Left lung (tissue), 14 donors: ENCODE results near the gene ATP6V0E1. TPM values are rescaled to one million over a fixed set of nuclear protein-coding genes. Genes with fewer than 3 reads are reported as not detected.
A peak's percentile ranks its signal among the peaks of the same experiment; 100 is the strongest.

Experiments
- ATAC-seq: fragments of 200-7000 bp; cut with Tn5 transposase; one replicate; pipeline ENCODE4 v1.9.1; 2020; ENCODE audit warnings: moderate library complexity
- DNase-seq, 4 donors: peaks; one replicate each; pipeline ENCODE4 v3.0.0-alpha.2; 2013 to 2020
- H3K27ac ChIP-seq, 2 donors: fragments of 200-600 bp; sonication (generic) in 1 of 2; one replicate each; pipeline versions ENCODE4 v1.5.0 to v1.8.0; 2020 to 2021
- H3K27me3 ChIP-seq, 2 donors: fragments of 200-600 bp; sonication (generic) in 1 of 2; one replicate each; pipeline versions ENCODE4 v1.5.0 to v1.8.0; 2020 to 2021
- H3K36me3 ChIP-seq, 2 donors: fragments of 200-600 bp; sonication (generic) in 1 of 2; one replicate each; pipeline versions ENCODE4 v1.5.0 to v1.8.0; 2020 to 2021
- H3K4me1 ChIP-seq, 2 donors: fragments of 200-600 bp; one replicate each; pipeline ENCODE4 v1.8.0; 2021
- H3K4me3 ChIP-seq, 2 donors: fragments of 200-600 bp; sonication (generic) in 1 of 2; one replicate each; pipeline versions ENCODE4 v1.5.0 to v1.8.0; 2020 to 2021; ENCODE audit warnings: mild to moderate bottlenecking in 1 of 2
- H3K9me3 ChIP-seq, 2 donors: fragments of 200-600 bp; sonication (generic) in 1 of 2; one replicate each; pipeline versions ENCODE4 v1.5.0 to v1.8.0; 2020 to 2021
- intact Hi-C, 2 donors: fragments of 100-400 bp; cut with DNase I; formaldehyde crosslinking; loops; one replicate each; pipeline versions ENCODE4 v1.11.2 to v1.14.2; 2022
- long read RNA-seq, 12 donors: library from polyadenylated mRNA in 2 of 12; unstranded in 2 of 12; transcript quantifications; one replicate each; pipeline ENCODE4 v2.0.0 and lab custom pipeline, GENCODE V29; 2019 to 2026
- polyA plus RNA-seq, 6 donors: library from polyadenylated mRNA; unstranded; fragments of 120-200 nt; gene quantifications; one replicate each; pipeline ENCODE4 v1.2.1, GENCODE V29; 2013; ENCODE audit not compliant: insufficient read length in 6 of 6
- total RNA-seq, 2 donors: library from RNA; stranded (reverse); fragmentation: NEBNext Ultra II Directional; extraction: Animal tissue kit (Norgen Biotek cat#: 25700); gene quantifications; one replicate each; pipeline ENCODE4 v1.2.1, GENCODE V29; 2021
- TF ChIP-seq, protein P1 (sequence below), 2 donors: fragments of 200-600 bp; sonication (generic) in 1 of 2; IDR thresholded peaks; one replicate each; pipeline versions ENCODE4 v1.5.0 to v1.8.0; 2021; ENCODE audit warnings: antibody characterized with exemption in 2 of 2
- donor health status: DM: no; HTN: yes; CAD: no.
- donor health status: DM: no; HTN: no; CAD: no.

The ATP6V0E1 gene
- total RNA-seq, result 100 to 1,000 TPM; 380 to 385 TPM
- 100 to 1,000 TPM; 132 to 163 (median 150) TPM for polyA plus RNA-seq
- long read RNA-seq, donor 1, transcript ATP6V0E1-203 (4 exons, 1,433 nt), result major isoform, 124 of 125 reads
- long read RNA-seq, donor 1, partial matches to known transcripts, result 0 of 125 reads
- long read RNA-seq, donor 1, other reads (novel, unspliced or antisense), result 0 of 125 reads
- long read RNA-seq, donor 2, transcript ATP6V0E1-203 (4 exons, 1,433 nt), result major isoform, 87 of 113 reads
- long read RNA-seq, donor 2, partial matches to known transcripts, result 24 of 113 reads
- long read RNA-seq, donor 2, other reads (novel, unspliced or antisense), result 0 of 113 reads
- long read RNA-seq, donor 3, transcript ATP6V0E1-203 (4 exons, 1,433 nt), result major isoform, 78 of 78 reads
- long read RNA-seq, donor 3, partial matches to known transcripts, result 0 of 78 reads
- long read RNA-seq, donor 3, other reads (novel, unspliced or antisense), result 0 of 78 reads
- long read RNA-seq, donor 4, transcript ATP6V0E1-203 (4 exons, 1,433 nt), result major isoform, 383 of 393 reads
- long read RNA-seq, donor 4, partial matches to known transcripts, result 4 of 393 reads
- long read RNA-seq, donor 4, other reads (novel, unspliced or antisense), result 4 of 393 reads
- long read RNA-seq, donor 5, transcript ATP6V0E1-203 (4 exons, 1,433 nt), result major isoform, 97 of 106 reads
- long read RNA-seq, donor 5, partial matches to known transcripts, result 5 of 106 reads
- long read RNA-seq, donor 5, other reads (novel, unspliced or antisense), result 0 of 106 reads
- long read RNA-seq, donor 6, transcript ATP6V0E1-203 (4 exons, 1,433 nt), result major isoform, 107 of 109 reads
- long read RNA-seq, donor 6, partial matches to known transcripts, result 0 of 109 reads
- long read RNA-seq, donor 6, other reads (novel, unspliced or antisense), result 0 of 109 reads
- long read RNA-seq, donor 7, transcript ATP6V0E1-203 (4 exons, 1,433 nt), result major isoform, 74 of 75 reads
- long read RNA-seq, donor 7, partial matches to known transcripts, result 0 of 75 reads
- long read RNA-seq, donor 7, other reads (novel, unspliced or antisense), result 0 of 75 reads
- long read RNA-seq, donor 8, transcript ATP6V0E1-203 (4 exons, 1,433 nt), result major isoform, 82 of 86 reads
- long read RNA-seq, donor 8, partial matches to known transcripts, result 0 of 86 reads
- long read RNA-seq, donor 8, other reads (novel, unspliced or antisense), result 0 of 86 reads
- long read RNA-seq, donor 9, partial matches to known transcripts, result 0 of 1 reads
- long read RNA-seq, donor 9, other reads (novel, unspliced or antisense), result 0 of 1 reads
- long read RNA-seq, donor 10, transcript ATP6V0E1-203 (4 exons, 1,433 nt), result major isoform, 421 of 430 reads
- long read RNA-seq, donor 10, partial matches to known transcripts, result 0 of 430 reads
- long read RNA-seq, donor 10, other reads (novel, unspliced or antisense), result 3 of 430 reads
- long read RNA-seq, donor 11, transcript ATP6V0E1-203 (4 exons, 1,433 nt), result major isoform, 83 of 84 reads
- long read RNA-seq, donor 11, partial matches to known transcripts, result 0 of 84 reads
- long read RNA-seq, donor 11, other reads (novel, unspliced or antisense), result 0 of 84 reads
- long read RNA-seq, donor 12, transcript ATP6V0E1-203 (4 exons, 1,433 nt), result major isoform, 79 of 81 reads
- long read RNA-seq, donor 12, partial matches to known transcripts, result 0 of 81 reads
- long read RNA-seq, donor 12, other reads (novel, unspliced or antisense), result 0 of 81 reads

DNA sequence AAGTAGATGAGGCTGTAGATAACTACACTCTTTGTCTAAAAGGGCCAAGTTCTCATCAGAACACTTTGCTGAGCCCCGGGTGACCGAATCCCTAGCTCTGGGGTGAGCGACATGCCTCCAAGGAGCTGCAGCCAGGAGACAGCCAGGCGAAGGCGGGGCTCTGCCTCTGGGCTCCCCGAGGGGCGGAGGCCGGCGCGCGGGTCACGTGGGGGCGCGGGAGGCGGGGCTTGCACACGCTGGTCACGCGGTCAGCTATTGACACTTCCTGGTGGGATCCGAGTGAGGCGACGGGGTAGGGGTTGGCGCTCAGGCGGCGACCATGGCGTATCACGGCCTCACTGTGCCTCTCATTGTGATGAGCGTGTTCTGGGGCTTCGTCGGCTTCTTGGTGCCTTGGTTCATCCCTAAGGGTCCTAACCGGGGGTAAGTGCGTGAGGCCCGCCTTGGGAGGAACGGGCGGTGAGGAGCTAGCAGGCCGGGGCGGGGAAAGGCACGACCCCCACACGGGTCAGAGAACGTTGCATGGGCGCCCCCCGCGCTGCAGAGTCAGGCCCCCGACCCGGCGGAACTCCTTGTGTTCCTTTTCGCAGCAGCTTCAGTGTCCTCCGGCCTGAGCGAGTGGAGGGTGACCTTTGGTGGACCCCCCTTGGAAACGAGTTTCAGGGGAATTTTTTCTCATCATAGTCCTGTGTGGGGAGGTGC is at the start of gene ATP6V0E1:
ATP6V0E1 (plus strand) TSS at position 230 of the 702 bp plus-strand sequence; CDS start at position 320, 90 bp downstream.
- H3K4me1 ChIP-seq, result peaks cover 10 to 43% of the 10 kb centered on the region in 2 donors
- H3K27me3 ChIP-seq, result no peaks in the 10 kb centered on the region
- TF ChIP-seq, protein P1, sequence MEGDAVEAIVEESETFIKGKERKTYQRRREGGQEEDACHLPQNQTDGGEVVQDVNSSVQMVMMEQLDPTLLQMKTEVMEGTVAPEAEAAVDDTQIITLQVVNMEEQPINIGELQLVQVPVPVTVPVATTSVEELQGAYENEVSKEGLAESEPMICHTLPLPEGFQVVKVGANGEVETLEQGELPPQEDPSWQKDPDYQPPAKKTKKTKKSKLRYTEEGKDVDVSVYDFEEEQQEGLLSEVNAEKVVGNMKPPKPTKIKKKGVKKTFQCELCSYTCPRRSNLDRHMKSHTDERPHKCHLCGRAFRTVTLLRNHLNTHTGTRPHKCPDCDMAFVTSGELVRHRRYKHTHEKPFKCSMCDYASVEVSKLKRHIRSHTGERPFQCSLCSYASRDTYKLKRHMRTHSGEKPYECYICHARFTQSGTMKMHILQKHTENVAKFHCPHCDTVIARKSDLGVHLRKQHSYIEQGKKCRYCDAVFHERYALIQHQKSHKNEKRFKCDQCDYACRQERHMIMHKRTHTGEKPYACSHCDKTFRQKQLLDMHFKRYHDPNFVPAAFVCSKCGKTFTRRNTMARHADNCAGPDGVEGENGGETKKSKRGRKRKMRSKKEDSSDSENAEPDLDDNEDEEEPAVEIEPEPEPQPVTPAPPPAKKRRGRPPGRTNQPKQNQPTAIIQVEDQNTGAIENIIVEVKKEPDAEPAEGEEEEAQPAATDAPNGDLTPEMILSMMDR (IDR thresholded peaks at IDR 0.05), result no peak
- H3K9me3 ChIP-seq, result no peaks in the 10 kb centered on the region
- H3K4me3 ChIP-seq, result peak within 1 kb of the TSS; percentile 89 to 93
- intact Hi-C loops, result loop anchor here in 1 of 2 donors (10.0 kb wide), 1 partner anchor 161 kb away; the partner anchor contains the start of gene BNIP1
- DNase-seq (peak; percentile 94 to 100 (median 97)), ATAC-seq (peak; percentile 99)
- peak within 1 kb of the TSS; percentile 95 to 97 for H3K27ac ChIP-seq
- peaks cover 0 to 20% of the 10 kb centered on the region in 2 donors for H3K36me3 ChIP-seq

DNA sequence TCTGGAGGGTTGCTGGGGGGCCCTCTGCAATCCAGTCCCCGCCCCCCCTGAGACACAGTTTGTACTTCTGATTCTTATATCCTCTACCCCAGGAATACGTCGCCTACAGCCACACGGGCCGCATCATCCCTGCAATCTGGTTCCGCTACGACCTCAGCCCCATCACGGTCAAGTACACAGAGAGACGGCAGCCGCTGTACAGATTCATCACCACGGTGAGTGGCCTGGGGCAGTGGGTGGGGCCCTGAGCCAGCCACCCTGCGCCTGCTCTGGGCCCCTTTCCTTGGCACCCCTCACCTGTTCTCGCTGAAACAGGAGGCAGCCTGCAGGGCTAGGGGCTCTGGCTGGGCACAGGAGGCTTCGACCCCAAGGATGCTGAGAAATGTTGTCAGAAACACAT is 48.5 kb upstream of the ATP6V0E1 start:
- Histone ChIP-seq H3K27ac (no peak overlapping the region), H3K36me3 (peaks cover 0 to 71% of the 10 kb centered on the region in 2 donors), H3K9me3 (no peaks in the 10 kb centered on the region), H3K4me1 (peaks cover 5 to 24% of the 10 kb centered on the region in 2 donors), H3K27me3 (no peaks in the 10 kb centered on the region), H3K4me3 (no peak overlapping the region)
- TF ChIP-seq, protein P1 (IDR thresholded peaks at IDR 0.05), result no peak
- intact Hi-C loops, result loop anchor here in 1 of 2 donors (10.0 kb wide), 1 partner anchor 460 kb away; no protein-coding TSS in a partner anchor
- DNase-seq (peak in 1 of 4 donors; percentile 52), ATAC-seq (no peak)

GRCh38 chr5:172936401-172936800 is 47.2 kb upstream of the ATP6V0E1 start:
- intact Hi-C loops, result loop anchor here in 1 of 2 donors (10.0 kb wide), 1 partner anchor 462 kb away; no protein-coding TSS in a partner anchor
- no peak overlapping the region for H3K27ac ChIP-seq
- H3K4me1 ChIP-seq, result peaks cover 5 to 12% of the 10 kb centered on the region in 2 donors
- ATAC-seq, result no peak
- no peak overlapping the region for H3K4me3 ChIP-seq
- TF ChIP-seq, protein P1 (IDR thresholded peaks at IDR 0.05), result no peak
- H3K9me3 ChIP-seq, result no peaks in the 10 kb centered on the region
- H3K27me3 ChIP-seq, result no peaks in the 10 kb centered on the region
- peaks cover 0 to 83% of the 10 kb centered on the region in 2 donors for H3K36me3 ChIP-seq
- no peak for DNase-seq

DNA sequence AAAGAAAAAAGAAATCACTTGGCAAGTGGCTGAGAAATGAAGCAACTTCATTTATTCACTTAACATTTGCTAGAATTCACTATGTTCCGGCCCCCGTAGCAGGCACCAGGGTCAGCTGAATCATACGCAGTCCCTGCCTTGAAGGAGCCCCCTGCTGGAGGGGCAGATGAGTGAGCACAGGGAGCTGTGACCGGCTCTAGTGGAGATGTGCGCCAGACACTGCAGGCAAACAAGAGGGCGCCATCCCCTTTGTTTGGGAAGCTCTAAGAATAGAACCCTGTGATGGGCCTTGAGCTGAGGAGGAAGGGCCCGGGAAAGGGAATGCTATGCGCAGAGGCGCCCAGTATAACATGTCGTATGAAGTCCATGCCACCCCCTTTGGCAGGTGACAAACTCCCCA is 44.5 kb upstream of the ATP6V0E1 start:
- DNase-seq (peak in 1 of 4 donors; percentile 58), ATAC-seq (no peak)
- Histone ChIP-seq H3K4me3 (no peak overlapping the region), H3K4me1 (no peaks in the 10 kb centered on the region), H3K27me3 (no peaks in the 10 kb centered on the region), H3K27ac (no peak overlapping the region), H3K36me3 (peaks cover 0 to 92% of the 10 kb centered on the region in 2 donors), H3K9me3 (no peaks in the 10 kb centered on the region)
- intact Hi-C loops, result loop anchor here in 1 of 2 donors (10.0 kb wide), 1 partner anchor 464 kb away; no protein-coding TSS in a partner anchor
- TF ChIP-seq, protein P1 (IDR thresholded peaks at IDR 0.05), result no peak
